T-helper 1 cell treated with Interleukin-12 subunit alpha and Interleukin-12 subunit beta and Interleukin-4 antibody, amounts not matched to agents 30 ng/mL and 1 ng/mL, for 36 hours (primary cell): ENCODE results near the gene ZNF417. TPM values are rescaled to one million over a fixed set of nuclear protein-coding genes. Genes with fewer than 3 reads are reported as not detected.
"Not testable (repeated sequence)": the region's sequence is repeated elsewhere in the genome, so short reads cannot be mapped to it uniquely, and the experiment has no call there.

ENCODE experiments used
- intact Hi-C: fragments of 100-400 bp; cut with micrococcal nuclease; formaldehyde crosslinking; loops from one replicate; pipeline ENCODE4 v1.15.1; 2024
- total RNA-seq: library from RNA; stranded (reverse); gene quantifications from 2 replicates; pipeline ENCODE4 v1.2.3, GENCODE V29; 2022

The ZNF417 gene
- total RNA-seq, 1 donor from 2014 or later: 21.6 TPM

GRCh38 chr19:57888107-57888559 is 28.3 kb downstream of the ZNF417 start:
- intact Hi-C loops: loop anchor here (1.0 to 10.0 kb wide), 3 partner anchors 39 to 267 kb away; partner anchors contain the start of genes ZNF329, ZNF552 and ZNF587

GRCh38 chr19:57887195-57887941 is 29.0 kb downstream of the ZNF417 start:
- intact Hi-C loops: loop anchor here (10.0 kb wide), 1 partner anchor 267 kb away; the partner anchor contains the start of gene ZNF329

DNA sequence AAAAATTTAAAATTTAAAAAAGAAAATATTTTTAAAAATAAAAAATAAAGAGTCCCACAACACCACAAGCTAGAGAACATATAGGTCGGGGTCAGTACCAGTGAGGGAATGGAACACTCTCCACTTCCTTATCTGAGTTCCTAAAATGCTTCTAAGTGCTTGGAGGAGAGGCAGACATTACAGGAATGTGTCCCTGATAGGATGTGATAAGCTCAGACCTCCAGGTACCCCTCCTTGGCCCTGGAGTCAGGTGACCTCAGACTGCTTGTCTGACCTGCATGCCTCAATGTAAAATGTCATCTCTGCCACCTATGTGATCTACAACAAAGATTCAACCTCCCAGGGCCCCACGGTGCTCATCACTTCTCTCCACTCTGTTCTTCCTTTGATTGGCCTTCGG is 30.3 kb downstream of the ZNF417 start:
- intact Hi-C loops: loop anchor here (10.0 kb wide), 1 partner anchor 269 kb away; the partner anchor contains the start of gene ZNF329

- intact Hi-C loops: not testable (repeated sequence)
Observed at GRCh38 chr19:57873883-57874799, 42.3 kb downstream of the ZNF417 start.

DNA sequence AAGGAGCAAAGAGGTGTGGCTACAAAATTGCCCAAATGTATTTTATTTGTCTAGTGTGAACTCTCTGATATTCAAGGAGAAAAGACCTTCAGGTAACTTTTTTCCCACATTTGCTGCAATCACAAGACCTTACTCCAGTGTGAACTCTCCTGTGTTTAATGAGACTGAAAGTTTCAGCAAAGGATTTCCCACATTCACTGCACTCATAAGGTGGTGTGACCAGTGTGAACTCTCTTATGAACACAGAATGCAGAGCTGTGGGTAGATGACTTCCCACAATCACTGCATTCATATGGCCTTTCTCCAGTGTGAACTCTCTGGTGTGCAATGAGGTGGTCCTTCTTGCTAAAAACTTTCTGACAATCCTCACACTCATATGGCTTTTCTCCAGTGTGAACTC is 43.9 kb downstream of the ZNF417 start:
- intact Hi-C loops: no loop called here

DNA sequence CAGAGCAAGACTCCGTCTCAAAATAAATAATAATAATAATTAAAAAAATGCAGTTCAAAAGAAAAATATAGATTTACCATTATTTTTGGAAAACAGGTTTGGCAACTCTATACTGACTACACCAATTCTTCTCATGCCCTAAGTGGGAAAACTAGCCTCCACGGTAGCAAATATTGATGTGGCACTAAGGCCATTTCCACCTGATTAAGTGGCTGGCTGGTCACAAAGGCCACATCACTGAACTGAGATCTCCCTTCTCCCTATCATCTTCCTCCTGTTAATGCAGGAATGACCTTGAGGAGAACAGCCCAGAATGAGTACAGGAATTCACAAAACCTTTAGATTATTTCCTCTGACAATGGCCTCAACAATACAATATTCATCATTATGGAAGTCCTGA is 46.2 kb downstream of the ZNF417 start:
- intact Hi-C loops: no loop called here

DNA sequence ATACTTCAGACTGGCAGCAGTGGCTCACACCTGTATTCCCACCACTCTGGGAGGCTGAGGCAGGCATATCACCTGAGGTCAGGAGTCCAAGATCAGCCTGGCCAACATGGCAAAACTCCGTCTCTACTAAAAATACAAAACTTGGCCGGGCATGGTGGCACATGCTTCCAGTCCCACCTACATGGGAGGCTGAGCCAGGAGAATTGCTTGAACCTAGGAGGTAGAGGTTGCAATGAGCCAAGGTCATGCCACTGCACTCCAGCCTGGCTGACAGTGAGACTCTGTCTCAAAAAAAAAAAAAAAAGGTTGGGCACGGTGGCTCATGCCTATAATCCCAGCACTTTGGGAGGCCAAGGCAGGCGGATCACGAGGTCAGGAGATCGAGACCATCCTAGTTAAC is 46.7 kb downstream of the ZNF417 start:
- intact Hi-C loops: not testable (repeated sequence)

DNA sequence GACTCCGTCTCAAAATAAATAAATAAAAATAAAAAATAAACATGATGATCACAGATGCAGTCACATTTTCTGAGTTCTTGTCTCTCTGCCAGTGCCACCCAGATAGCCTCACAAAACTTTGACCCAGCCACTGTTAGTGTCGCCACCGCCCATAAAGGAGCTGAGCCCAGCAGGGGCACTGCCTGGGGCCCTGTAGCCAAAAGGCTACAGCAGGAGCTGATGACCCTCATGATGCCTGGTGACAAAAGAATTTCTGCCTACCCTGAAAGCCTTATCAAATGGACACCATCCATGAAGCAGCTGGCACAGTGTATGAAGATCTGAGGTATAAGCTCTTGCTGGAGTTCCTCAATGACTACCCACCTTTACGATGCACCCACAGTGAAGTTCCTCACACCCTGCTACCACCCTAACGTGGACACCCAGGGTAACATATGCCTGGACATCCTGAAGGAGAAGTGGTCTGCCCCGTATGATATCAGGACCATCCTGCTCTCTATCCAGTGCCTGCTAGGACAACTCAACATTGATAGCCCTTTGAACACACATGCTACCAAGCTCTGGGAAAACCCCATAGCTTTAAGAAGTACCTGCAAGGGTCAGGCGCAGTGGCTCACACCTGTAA is 48.4 kb downstream of the ZNF417 start:
- intact Hi-C loops: no loop called here

Other genes starting within 250 kb of the ZNF417 start
- gene ZSCAN4, start 247.7 kb downstream of the ZNF417 start, total RNA-seq: not detected in 2 replicates
- 10.0 and 12.8 TPM in 2 replicates for gene ZNF551, start 234.6 kb downstream of the ZNF417 start, total RNA-seq
- gene ZNF154, start 207.4 kb downstream of the ZNF417 start, total RNA-seq: 8.5 and 9.3 TPM in 2 replicates
- gene ZNF671, start 189.0 kb downstream of the ZNF417 start, total RNA-seq: 12.2 and 13.0 TPM in 2 replicates
- gene ZNF776, start 169.8 kb downstream of the ZNF417 start, total RNA-seq: 15.4 and 16.4 TPM in 2 replicates
- 18.4 and 18.5 TPM in 2 replicates for gene ZNF586, start 146.9 kb downstream of the ZNF417 start, total RNA-seq
- 10.4 and 11.0 TPM in 2 replicates for gene ZNF552, start 101.7 kb downstream of the ZNF417 start, total RNA-seq
- 17.7 and 22.2 TPM in 2 replicates for gene ZNF587B, start 86.3 kb downstream of the ZNF417 start, total RNA-seq
- gene ZNF587, start 66.7 kb downstream of the ZNF417 start, total RNA-seq: 42.6 and 46.5 TPM in 2 replicates
- gene ZNF814, start 27.6 kb downstream of the ZNF417 start, total RNA-seq: 12.5 and 12.9 TPM in 2 replicates
- 1.5 and 2.3 TPM in 2 replicates for gene ZNF418, start 18.8 kb upstream of the ZNF417 start, total RNA-seq
- 4.0 and 5.4 TPM in 2 replicates for gene ZNF256, start 31.1 kb upstream of the ZNF417 start, total RNA-seq
- 0.32 TPM in 1 of 2 replicates, not detected in the other for gene C19orf18, start 57.9 kb upstream of the ZNF417 start, total RNA-seq
- 9.2 and 11.5 TPM in 2 replicates for gene ZNF606, start 86.2 kb upstream of the ZNF417 start, total RNA-seq
- not detected in 2 replicates for gene ZSCAN1, start 117.4 kb upstream of the ZNF417 start, total RNA-seq
- 0.12 TPM in 1 of 2 replicates, not detected in the other for gene ZNF135, start 142.7 kb upstream of the ZNF417 start, total RNA-seq
- 4.3 and 5.0 TPM in 2 replicates for gene ZSCAN18, start 181.6 kb upstream of the ZNF417 start, total RNA-seq
- gene ZNF329, start 234.2 kb upstream of the ZNF417 start, total RNA-seq: 2.7 and 2.8 TPM in 2 replicates